DLD1 (cell line): ENCODE data around the gene FOXP4.

Experiments
- in situ Hi-C: cut with HindIII; loops from 2 replicates; pipeline ENCODE4 v1.10.0; 2017; ENCODE audit warnings: low sequenced_read_pairs

Gene FOXP4

GRCh38 chr6:41519745-41520699, 26.2 kb upstream of the FOXP4 start:
- in situ Hi-C loops = no loop called here

GRCh38 chr6:41522780-41523548, 23.2 kb upstream of the FOXP4 start:
- in situ Hi-C loops = no loop called here

- in situ Hi-C loops = no loop called here
Measured at GRCh38 chr6:41523915-41524633, 22.1 kb upstream of the FOXP4 start.

DNA sequence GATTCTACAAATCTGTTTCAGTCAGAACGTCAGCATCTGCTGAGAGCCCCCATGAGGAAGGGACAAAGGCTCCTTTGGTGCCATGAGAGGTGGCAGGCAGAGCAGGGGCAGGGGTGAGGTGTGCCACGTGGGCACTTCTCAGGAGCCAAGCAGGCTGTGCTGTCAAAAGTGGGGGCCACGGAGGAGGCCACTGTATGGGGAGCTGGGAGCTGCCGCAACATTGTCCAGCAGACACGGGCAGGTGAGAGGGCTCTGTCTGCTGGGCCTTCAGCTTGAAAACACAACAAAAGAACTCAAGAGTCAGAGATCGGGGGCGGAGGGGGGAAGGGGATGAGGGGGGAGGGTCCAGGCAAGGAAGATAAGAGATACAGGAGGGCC, 21.6 kb upstream of the FOXP4 start:
- in situ Hi-C loops = no loop called here

DNA sequence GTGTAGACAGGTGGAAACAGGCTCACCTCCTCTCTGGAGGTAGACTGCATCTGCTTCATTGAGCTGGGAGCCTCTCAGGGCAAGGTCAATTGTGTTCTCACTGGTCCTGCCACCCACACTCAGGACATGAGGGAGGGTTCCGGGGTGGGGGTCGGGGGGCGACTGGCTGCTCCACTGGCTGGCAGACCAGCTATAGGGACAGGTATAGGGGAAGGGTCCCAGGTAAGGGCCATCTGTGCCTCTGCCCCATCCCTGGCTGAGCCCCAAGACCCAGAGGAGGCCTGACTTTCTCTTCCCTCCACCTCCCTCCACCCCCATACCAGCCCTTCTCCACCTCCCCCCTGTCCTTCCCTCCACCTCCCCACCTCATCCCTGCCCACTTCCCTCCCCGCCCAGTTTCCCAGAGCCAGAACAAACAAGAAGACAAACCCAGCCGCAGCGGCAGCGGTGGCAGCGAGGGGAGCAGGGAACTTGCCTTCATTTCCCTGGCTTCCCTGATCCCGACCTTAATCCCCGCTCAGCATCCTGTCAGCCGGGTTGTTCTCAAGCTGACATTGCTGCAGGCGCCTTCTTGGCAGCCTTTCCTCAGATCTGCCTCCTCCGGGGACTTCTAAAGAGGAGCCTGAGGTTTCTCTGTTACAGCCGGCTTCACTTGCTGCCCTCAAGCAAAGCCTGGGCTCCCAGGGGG, 18.3 kb upstream of the FOXP4 start:
- in situ Hi-C loops = no loop called here

GRCh38 chr6:41528409-41528963, 17.7 kb upstream of the FOXP4 start:
- in situ Hi-C loops = no loop called here

DNA sequence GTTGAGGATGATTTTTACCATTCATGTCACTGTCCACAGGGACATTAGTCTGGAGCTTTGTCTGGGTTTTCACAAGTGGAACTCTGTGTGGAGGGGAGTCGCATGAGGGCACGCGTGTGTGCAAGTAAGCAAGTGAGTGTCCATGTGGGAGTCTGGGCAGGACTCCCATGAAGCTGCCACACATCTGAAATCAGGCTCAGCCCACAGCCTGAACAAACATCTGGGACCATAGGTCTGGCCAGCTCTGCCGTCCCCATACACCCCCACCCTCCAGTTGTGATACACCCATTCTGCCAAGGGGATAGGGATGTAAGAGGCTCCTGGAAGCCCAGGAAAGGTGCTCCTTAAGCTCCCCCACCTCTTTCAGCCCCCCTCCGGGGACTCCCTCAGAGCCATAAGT, 17.1 kb upstream of the FOXP4 start:
- in situ Hi-C loops = no loop called here

GRCh38 chr6:41529970-41530369, 16.2 kb upstream of the FOXP4 start:
- in situ Hi-C loops = no loop called here

- in situ Hi-C loops = no loop called here
Measured at GRCh38 chr6:41530476-41530875, 15.7 kb upstream of the FOXP4 start.

GRCh38 chr6:41531016-41531415, 15.2 kb upstream of the FOXP4 start:
- in situ Hi-C loops = no loop called here

DNA sequence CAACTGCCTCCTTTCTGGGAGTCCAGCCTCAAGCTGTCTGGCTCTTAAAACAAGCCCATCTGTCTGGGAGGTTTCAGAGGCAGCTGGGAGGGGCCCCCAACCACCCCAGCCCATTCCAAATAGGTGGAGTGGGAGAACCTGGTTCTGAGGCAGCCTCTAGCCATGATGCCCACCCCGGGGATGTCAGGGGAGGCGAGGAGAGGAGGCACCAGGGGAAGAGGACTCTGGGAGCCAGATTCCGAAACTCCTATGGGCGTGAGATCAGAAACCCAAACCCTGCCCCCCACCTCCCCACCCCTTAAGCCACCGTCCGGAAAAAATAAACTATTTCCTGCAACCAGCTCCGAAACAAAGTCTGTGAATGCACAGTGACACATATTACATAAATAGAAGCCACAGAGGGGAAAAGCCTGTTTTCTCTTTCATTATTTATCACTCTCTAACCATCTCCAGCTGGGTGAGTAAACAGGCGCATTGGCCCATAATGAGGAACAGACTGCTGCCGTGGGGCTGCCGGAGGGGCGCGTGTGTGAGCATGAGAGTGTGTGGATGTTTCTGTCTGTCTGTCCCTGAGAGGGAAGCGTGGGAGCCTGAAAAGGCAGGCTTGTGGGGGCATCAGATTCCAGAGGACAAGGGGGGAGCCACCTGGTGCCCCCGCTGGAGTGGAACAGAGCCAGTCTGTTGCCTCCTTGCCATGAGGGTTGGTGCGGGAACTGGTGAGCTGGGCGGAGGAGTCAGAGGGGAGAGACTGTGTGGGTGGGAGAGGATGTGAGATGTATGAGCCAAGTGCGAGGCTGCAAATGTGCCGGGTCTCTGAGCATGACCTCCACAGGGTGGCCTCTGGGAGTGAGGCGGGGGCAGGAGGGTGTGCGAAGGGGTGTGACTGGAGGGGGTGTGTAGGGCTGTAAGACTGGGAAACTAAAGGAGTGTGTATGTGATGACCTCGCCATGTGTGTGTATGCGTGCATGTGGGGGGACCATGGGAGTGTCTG, 14.3 kb upstream of the FOXP4 start:
- in situ Hi-C loops = no loop called here

GRCh38 chr6:41535766-41536165, 10.4 kb upstream of the FOXP4 start:
- in situ Hi-C loops = no loop called here

DNA sequence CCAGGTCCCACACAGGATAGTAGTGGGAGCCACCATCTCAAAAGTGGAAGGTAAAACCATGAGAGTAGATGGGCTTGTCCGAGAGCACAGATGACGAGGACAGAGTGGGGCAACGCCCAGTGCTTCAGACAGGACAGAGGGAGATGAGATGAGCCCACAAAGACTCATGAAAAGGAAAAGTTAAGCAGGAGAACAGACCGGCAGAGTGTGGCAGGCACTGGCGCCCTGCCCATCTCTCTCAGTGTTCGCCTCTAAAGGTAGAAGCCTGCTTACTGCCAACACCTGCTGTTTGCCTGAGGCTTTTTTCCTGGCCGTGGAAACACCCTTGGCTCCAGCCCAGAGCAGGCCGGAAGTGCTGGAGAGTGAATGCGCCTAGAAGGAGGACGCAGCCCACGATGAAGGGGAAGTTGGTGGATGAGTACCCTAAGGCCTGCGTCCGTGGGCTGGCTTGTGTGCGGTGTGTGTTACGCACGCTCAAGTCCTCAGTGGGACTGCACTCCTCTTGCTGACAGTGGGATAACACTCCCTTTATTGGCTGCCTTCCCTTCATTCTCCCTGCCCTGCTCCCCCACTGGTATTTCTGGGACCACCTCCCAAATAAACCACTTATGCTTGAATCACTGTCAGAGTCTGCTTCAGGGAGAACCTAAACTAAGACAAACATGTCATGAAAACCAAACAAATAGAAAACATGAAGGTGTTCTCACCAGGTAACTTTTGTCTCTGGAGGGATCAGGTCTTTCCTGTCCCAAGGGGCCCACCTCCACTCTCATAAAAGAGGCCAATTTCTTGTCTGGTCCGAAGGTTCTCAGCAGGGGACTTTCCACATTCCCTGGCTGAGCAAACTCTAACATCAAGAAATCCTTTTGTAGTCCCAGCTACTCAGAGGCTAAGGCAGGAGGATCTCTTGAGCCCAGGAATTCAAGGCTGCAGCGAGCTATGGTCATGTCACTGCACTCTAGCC, 9.1 kb upstream of the FOXP4 start:
- in situ Hi-C loops = no loop called here

GRCh38 chr6:41538556-41539182, 7.5 kb upstream of the FOXP4 start:
- in situ Hi-C loops = no loop called here

GRCh38 chr6:41539204-41539603, 7.0 kb upstream of the FOXP4 start:
- in situ Hi-C loops = no loop called here

- in situ Hi-C loops = no loop called here
Measured at GRCh38 chr6:41541364-41541763, 4.8 kb upstream of the FOXP4 start.

GRCh38 chr6:41543087-41543486, 3.1 kb upstream of the FOXP4 start:
- in situ Hi-C loops = no loop called here

DNA sequence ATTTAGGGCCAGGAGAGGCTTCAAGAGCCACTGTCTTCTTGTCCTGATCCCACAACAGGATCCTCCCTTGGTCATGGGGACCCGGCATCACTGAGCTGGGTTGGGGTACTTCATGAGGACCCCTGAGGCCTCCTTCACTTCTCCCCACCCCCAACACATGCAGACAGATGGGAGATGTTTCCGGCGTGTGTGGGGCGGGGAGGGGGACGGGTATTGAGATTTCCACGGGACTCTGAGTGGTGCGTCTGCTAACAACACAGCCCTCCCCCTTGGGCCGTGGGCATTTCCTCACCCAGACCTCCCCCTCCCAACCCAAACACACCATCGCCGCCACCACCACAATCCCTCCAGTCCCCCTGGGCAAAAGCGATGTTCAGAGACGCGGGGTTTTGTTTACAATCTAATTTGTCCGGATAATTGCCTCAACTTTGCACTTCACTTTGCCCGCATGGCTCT, 906 bp upstream of the FOXP4 start:
- in situ Hi-C loops = no loop called here
